COLO668 (cell line): ENCODE results near the gene ALG9.
A peak's percentile ranks its signal among the peaks of the same experiment; 100 is the strongest.
"Not testable (repeated sequence)": the region's sequence is repeated elsewhere in the genome, so short reads cannot be mapped to it uniquely, and the experiment has no call there.

Experiments used
- DNase-seq: peaks from one replicate; lab custom pipeline; 2025; ENCODE audit not compliant: unreplicated experiment; lab: John Stamatoyannopoulos, UW

Gene ALG9

GRCh38 chr11:111870886-111871692, at the start of gene ALG9:
TSS of gene ALG9 (minus strand) at chr11:111871581. CDS start at chr11:111871482, 99 bp downstream.
- DNase-seq, result peak; percentile 83

- no peak for DNase-seq
Observed at GRCh38 chr11:111920908-111921307, 49.5 kb upstream of the ALG9 start.

- peak; percentile 91 for DNase-seq
Observed at GRCh38 chr11:111918390-111919256, 47.2 kb upstream of the ALG9 start, which contains the start of gene C11orf52. TSS of gene C11orf52 (plus strand) at chr11:111918913. CDS start at chr11:111918973, 60 bp downstream.

- no peak for DNase-seq
Observed at GRCh38 chr11:111917788-111918187, 46.4 kb upstream of the ALG9 start.

GRCh38 chr11:111917312-111917711, 45.9 kb upstream of the ALG9 start:
- no peak for DNase-seq

DNA sequence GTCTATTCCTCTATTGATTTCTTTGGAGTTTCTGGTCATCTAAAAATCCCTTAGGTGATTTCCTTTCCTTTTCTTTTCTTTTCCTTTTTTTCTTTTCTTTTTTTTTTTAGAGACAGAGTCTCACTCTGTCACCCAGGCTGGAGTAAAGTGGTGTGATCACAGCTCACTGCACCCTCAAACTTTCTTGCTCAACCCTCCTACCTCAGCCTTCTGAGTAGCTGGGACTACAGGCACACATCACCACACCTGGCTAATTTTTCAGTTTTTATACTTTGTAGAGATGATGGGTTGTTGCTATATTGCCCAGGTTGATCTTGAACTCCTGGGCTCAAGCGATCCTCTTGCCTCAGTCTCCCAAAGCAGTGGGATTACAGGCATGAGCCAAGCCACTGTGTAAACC, 45.4 kb upstream of the ALG9 start:
- DNase-seq, result no peak

GRCh38 chr11:111913997-111914396, 42.6 kb upstream of the ALG9 start:
- DNase-seq, result no peak

- no peak for DNase-seq
Observed at GRCh38 chr11:111913031-111913861, 41.9 kb upstream of the ALG9 start.

DNA sequence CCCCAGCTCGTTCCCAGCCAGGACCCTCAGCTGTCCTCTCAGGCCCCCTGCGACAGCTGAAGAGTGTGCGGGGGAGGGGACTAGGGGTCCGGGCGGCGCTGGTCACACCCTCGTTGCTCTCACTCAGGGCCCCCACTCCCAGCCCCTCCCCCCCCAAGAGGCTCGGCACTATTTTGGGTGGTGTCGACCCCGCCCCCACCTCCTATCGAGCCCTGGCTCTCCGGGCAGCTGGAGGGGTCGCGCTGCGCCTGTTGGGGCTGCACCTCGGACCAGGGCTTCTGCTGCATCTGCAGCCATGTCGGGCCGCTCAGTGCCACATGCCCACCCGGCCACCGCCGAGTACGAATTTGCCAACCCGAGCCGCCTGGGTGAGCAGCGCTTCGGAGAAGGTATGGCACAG, 41.2 kb upstream of the ALG9 start, which contains the start of gene HSPB2:
HSPB2 (plus strand) TSS at position 200 of the 400 bp plus-strand sequence; CDS start at position 296, 96 bp downstream.
- DNase-seq, result no peak

DNA sequence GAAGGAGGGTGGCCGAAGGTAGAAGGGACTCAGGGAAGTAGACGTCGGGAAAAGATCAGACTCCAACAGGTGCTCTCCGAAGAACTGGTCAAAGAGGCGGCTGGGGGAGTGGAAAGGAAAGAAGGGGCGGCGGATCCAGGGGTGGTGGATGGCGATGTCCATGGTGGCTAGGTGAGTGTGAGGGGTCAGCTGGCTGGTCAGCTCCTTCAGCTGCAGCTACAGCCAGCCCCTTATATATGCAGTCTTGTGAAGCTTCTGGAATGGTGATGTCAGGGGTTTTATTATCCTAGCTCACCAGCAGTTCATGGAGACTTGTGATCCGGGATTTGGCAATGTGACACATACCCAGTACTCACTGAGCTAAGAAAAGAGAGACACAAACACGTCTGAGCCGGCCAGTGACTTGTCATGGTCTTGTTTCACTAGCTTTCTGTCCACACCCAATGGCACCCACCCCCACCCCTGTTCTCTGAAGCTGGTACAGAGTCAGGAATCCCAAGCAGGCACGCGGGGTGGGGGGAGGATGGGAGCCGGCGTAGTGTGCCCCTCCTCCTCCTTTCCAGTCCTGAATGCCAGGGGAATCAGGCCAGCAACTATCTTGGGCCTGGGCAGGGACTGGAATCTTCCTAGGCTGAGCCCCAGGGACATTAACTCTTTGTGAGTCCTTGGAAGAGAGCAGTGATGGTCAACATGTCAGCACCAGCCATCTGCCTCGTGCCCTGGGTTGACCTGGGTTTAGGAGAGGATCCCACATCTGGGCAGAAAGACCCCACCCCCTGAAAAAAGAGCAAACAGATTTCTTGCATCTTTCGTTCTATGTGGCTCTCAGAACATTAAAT, 40.4 kb upstream of the ALG9 start, which contains the start of gene CRYAB:
CRYAB (minus strand) TSS at position 208 of the 839 bp plus-strand sequence; CDS start at position 162, 46 bp downstream.
- DNase-seq, result no peak

- DNase-seq, result no peak
Observed at GRCh38 chr11:111910676-111911562, 39.5 kb upstream of the ALG9 start.

DNA sequence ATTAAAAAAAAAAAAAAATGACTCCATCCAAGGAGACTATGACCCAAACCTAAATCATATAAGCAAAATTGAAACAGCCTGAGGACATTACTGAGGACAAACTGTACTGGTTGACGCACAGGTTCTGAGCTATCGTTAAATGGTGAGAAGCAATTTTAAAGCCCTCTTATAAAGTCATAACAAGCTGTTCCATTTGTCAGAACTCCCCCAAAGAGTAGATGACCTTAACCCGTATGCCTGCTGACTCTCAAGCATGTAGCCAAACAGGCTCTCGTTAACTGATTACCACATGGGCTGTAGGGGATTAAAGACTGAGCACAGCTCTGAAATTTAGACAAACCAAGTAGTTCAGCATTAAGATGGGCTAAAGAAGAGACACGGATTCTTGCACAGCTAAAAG, 38.0 kb upstream of the ALG9 start:
- no peak for DNase-seq

- DNase-seq, result no peak
Observed at GRCh38 chr11:111908639-111909305, 37.4 kb upstream of the ALG9 start.

GRCh38 chr11:111906680-111907079, 35.3 kb upstream of the ALG9 start:
- no peak for DNase-seq

DNA sequence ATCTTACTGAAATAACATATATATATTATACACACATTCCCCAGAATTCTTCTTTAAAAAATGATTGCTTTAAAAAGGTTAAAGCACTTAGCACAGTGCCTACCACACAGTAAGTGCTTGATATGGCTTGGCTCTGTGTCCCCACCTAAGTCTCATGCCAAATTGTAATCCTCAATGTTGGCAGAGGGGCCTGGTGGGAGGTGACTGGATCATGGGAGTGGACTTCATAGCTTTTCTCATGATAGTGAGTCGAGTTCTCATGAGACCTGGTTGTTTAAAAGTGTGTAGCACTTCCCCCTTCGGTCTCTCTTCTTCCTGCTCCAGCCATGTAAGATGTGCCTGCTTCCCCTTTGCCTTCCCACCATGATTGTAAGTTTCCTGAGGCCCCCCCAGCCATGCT, 34.0 kb upstream of the ALG9 start:
- DNase-seq, result no peak

- no peak for DNase-seq
Observed at GRCh38 chr11:111886844-111887243, 15.5 kb upstream of the ALG9 start.

- no peak for DNase-seq
Observed at GRCh38 chr11:111886032-111886431, 14.7 kb upstream of the ALG9 start.

DNA sequence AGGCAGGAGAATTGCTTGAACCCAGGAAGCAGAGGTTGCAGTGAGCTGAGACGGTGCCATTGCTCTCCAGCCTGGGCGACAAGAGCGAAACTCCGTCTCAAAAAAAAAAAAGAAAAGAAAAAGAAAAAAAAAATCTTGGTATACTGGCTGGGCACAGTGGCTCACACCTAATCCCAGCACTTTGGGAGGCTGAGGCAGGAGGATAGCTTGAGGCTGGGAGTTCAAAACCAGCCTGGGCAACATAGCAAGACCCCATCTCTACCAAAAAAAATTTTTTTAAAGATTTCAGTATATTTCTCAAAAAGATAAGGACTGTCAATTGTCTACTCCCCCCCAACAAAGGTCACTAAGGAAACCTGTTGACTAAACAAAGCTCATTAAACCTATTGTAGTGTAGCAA, 13.7 kb upstream of the ALG9 start:
- DNase-seq, result not testable (repeated sequence)
